ENCODE results near the gene ADAMTS12. TPM values are rescaled to one million over a fixed set of nuclear protein-coding genes. Genes with fewer than 3 reads are reported as not detected.

ADAMTS12 gene
- total RNA-seq, 1 experiment from 2014 or later, result 6.2 TPM

DNA sequence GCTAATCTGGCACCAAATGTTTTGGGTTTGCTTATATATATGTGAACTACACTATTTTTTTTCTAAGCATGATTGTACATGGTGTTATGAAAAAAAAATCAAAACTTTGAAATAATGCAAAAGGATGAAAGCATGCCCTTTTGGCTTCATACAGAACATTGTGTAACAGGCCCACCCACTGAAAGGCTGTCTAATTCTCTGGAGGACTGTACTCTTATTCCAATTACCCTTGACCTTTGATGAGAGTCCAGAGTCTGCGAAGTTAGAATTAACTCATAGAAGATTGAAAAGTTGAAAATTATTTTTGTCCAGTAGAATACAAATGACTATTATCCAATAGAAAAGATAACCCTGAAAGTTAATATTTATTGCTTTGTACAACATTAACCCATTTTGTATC lies 117.4 kb downstream of the ADAMTS12 start:
- Histone ChIP-seq H2AK5ac (ENCODE audit: insufficient read length, low read length) (no peak overlapping the region), H2AFZ (ENCODE audit: low read length) (no peak overlapping the region), H3K4me1 (ENCODE audit: insufficient read depth, low read length) (no peaks in the 10 kb centered on the region), H3K56ac (ENCODE audit: insufficient read length, low read depth, low read length) (no peak overlapping the region), H3K14ac (ENCODE audit: insufficient read depth, low read length) (no peak overlapping the region), H2BK15ac (ENCODE audit: low read depth, low read length) (no peak overlapping the region), H2BK20ac (ENCODE audit: low read depth, low read length, poor library complexity, severe bottlenecking) (no peak overlapping the region), H3K23ac (ENCODE audit: insufficient read length, low read depth, low read length) (no peak overlapping the region), H3K79me1 (ENCODE audit: insufficient read depth, low read depth, low read length, poor library complexity, severe bottlenecking) (no peaks in the 10 kb centered on the region), H4K8ac (replicated peaks; ENCODE audit: insufficient read length, low read depth, low read length) (no peak overlapping the region), H2BK5ac (ENCODE audit: insufficient read length, low read length) (no peak overlapping the region), H3K18ac (ENCODE audit: insufficient read length, low read depth, low read length) (no peak overlapping the region), H4K20me1 (ENCODE audit: control insufficient read depth, insufficient read depth, insufficient read length) (no peaks in the 10 kb centered on the region), H3K79me2 (ENCODE audit: insufficient read depth, low read length) (peaks cover 2% of the 10 kb centered on the region; the same call in 1 of the 2 replicates), H2BK12ac (ENCODE audit: insufficient read length, low read depth, low read length) (no peak overlapping the region), H4K5ac (ENCODE audit: insufficient read length, low read depth, low read length) (no peak overlapping the region), H3K23me2 (ENCODE audit: insufficient read length, low read depth, low read length, poor library complexity, severe bottlenecking) (no peaks in the 10 kb centered on the region), H3K27me3 (ENCODE audit: insufficient read depth, low read length) (no peaks in the 10 kb centered on the region), H4K91ac (ENCODE audit: insufficient read length, low read depth, low read length) (no peak overlapping the region), H3K9ac (ENCODE audit: extremely low read depth, insufficient read length, low read length) (no peak overlapping the region), H3K4ac (ENCODE audit: low read depth, low read length) (no peak overlapping the region), H2BK120ac (ENCODE audit: low read depth, low read length, poor library complexity, severe bottlenecking) (no peak overlapping the region), H3K27ac (ENCODE audit: insufficient read length, low read depth, low read length) (no peak overlapping the region), H3T11ph (ENCODE audit: low read length) (no peak overlapping the region), H3K4me2 (ENCODE audit: insufficient read depth, insufficient read length, low read length) (no peak overlapping the region), H3K9me3 (ENCODE audit: control insufficient read depth, low read depth, low read length) (no peaks in the 10 kb centered on the region)
- Mint-ChIP-seq H3K9me3 (peaks cover 7 to 17% of the 10 kb centered on the region in 2 experiments; a peak in 4 of 5 replicates), H3K27me3 (ENCODE audit: low read depth) (no peaks in the 10 kb centered on the region), H3K4me1 (no peaks in the 10 kb centered on the region), H3K36me3 (ENCODE audit: insufficient read depth in 1 of 3, low read depth in 3 of 3) (peaks cover 0 to 16% (median 12%) of the 10 kb centered on the region in 3 experiments; a peak in 4 of 7 replicates), H3K4me3 (no peak overlapping the region), H3K27ac (no peak overlapping the region)
- DNase-seq, result no peak
- no CpG with 5 or more reads among the region's 1 CpG for WGBS (ENCODE audit: extremely low coverage, insufficient read length, low lambda C conversion rate)
- TF ChIP-seq, protein P1, sequence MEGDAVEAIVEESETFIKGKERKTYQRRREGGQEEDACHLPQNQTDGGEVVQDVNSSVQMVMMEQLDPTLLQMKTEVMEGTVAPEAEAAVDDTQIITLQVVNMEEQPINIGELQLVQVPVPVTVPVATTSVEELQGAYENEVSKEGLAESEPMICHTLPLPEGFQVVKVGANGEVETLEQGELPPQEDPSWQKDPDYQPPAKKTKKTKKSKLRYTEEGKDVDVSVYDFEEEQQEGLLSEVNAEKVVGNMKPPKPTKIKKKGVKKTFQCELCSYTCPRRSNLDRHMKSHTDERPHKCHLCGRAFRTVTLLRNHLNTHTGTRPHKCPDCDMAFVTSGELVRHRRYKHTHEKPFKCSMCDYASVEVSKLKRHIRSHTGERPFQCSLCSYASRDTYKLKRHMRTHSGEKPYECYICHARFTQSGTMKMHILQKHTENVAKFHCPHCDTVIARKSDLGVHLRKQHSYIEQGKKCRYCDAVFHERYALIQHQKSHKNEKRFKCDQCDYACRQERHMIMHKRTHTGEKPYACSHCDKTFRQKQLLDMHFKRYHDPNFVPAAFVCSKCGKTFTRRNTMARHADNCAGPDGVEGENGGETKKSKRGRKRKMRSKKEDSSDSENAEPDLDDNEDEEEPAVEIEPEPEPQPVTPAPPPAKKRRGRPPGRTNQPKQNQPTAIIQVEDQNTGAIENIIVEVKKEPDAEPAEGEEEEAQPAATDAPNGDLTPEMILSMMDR (conservative IDR thresholded peaks at IDR 0.05), result no peak

Measured in H9 (cell line).